ENCODE measurements around the gene GRIK3.

The GRIK3 gene

DNA sequence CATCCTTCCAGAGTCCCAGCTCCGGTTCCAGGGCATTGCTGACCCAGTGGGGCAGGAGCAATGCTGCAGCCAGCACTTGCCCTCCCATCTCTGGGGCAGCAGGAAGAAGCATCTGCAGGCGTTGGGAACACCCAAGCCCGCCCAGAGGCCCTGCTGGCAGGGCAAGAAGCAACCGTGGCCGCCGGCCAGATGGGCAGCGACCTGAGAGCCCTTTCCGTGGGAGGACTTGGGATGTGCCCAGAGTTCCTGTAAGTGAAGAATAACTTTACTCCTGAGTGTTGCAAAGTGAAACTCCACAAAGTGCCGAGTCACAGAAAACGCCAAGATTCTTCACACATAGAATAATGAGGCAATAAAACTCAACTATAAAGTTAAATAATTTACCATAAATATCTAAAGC, 46.0 kb downstream of the GRIK3 start:
- FAIRE-seq (no peak), DNase-seq (ENCODE audit: insufficient read length) (no peak)
- no peak for TF ChIP-seq POLR2A (IDR thresholded peaks at IDR 0.05; ENCODE audit: low read depth, low read length)
- TF ChIP-seq TAF1 (IDR thresholded peaks at IDR 0.05; ENCODE audit: borderline replicate concordance, low read depth, low read length) = no peak
- TF ChIP-seq POLR2AphosphoS5 (IDR thresholded peaks at IDR 0.05; ENCODE audit: low read depth, low read length) = no peak

DNA sequence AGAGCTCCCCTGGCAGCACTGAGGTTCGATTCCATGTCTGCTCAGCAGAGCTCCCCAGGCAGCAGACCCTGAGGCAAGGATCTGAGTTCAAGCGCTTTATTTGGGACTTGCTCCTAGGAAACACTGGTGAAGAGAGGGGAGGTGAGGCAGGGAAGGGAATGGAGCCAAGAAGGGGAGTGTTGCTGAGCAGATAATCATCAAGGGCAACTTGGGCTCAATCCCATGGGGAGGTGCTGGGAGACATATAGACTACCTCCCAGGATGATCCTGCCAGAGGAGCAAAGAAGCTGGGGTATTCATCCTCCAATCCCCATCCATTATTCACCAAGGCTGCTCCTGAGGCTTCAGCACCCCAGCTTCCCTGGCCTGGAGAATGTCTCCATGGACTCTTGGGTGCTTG, 47.0 kb downstream of the GRIK3 start:
- DNase-seq (ENCODE audit: insufficient read length) (no peak), FAIRE-seq (no peak)
- no peak for TF ChIP-seq TAF1 (IDR thresholded peaks at IDR 0.05; ENCODE audit: borderline replicate concordance, low read depth, low read length)
- no peak for TF ChIP-seq POLR2AphosphoS5 (IDR thresholded peaks at IDR 0.05; ENCODE audit: low read depth, low read length)
- no peak for TF ChIP-seq POLR2A (IDR thresholded peaks at IDR 0.05; ENCODE audit: low read depth, low read length)

DNA sequence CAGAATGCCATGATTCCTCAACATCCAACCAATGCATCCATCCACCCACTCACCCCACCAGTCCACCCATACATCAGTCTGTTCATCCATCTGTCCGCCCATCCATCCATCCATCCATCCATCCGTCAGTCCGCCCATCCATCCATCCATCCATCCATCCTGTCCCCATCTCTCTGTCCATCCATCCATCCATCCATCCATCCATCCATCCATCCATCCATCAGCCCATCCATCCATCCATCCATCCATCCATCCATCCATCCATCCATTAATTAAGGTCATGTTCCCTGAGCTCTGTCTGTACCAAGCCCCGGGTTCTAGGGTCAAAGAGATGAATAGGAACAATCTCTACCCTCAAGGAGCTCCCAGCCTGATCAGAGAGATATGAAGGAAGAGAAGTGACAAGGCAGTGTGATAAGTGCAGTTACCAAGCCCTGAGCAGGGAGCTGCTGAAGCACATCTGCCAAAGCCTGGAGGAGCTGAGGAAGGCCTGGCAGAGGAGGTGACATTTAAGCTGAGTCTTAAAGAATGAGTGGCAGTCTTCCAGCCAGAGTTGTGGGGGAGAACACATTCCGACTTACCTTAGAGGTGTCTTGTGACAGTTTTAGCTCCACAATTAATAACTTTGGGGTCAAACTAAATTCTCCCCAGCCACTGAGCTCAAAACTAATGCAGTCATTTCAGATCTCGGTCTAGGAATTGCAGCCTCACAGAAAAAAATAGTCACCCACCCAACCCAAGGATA, 47.9 kb downstream of the GRIK3 start:
- FAIRE-seq (no peak), DNase-seq (ENCODE audit: insufficient read length) (no peak)
- no peak for TF ChIP-seq POLR2AphosphoS5 (IDR thresholded peaks at IDR 0.05; ENCODE audit: low read depth, low read length)
- no peak for TF ChIP-seq POLR2A (IDR thresholded peaks at IDR 0.05; ENCODE audit: low read depth, low read length)
- no peak for TF ChIP-seq TAF1 (IDR thresholded peaks at IDR 0.05; ENCODE audit: borderline replicate concordance, low read depth, low read length)

DNA sequence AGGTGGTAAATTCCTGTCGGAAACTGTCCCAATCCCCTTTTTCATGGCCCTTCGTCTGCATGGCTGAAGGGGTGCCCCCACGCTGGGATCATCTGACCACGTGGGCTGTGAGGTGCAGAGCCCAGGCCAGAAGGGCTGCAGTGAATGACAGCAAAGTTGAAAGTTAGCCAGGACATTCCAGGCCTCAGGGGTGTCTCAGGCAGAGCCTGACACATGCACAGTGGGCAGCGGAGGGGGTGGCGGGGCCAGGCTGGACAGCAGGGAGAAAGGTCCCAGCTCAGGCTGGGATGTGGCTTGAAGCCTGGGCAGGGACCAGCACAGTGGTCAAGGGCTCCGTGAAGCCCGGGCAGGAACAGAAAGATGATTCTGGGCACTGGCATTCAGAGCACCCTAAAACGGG, 49.6 kb downstream of the GRIK3 start:
- FAIRE-seq (no peak), DNase-seq (ENCODE audit: insufficient read length) (no peak)
- TF ChIP-seq TAF1 (IDR thresholded peaks at IDR 0.05; ENCODE audit: borderline replicate concordance, low read depth, low read length) = no peak
- no peak for TF ChIP-seq POLR2A (IDR thresholded peaks at IDR 0.05; ENCODE audit: low read depth, low read length)
- TF ChIP-seq POLR2AphosphoS5 (IDR thresholded peaks at IDR 0.05; ENCODE audit: low read depth, low read length) = no peak

DNA sequence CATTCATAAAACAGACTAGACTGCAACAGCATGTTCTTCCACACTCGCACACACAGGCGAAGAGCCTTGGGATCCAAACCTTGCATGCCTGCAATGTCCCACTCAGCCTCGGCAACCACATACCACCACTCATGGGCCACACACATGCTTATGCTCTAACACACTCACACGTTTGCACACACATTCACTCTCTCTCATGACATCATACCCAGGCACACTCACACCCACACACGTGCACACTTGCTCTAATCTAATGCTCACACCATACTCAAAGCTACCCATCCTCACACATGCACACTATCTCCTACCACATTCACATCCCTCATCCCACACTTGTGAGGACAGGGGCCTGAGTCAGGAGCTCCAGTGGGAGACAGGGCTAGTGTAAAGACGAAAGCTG, 50.3 kb downstream of the GRIK3 start:
- FAIRE-seq (no peak), DNase-seq (ENCODE audit: insufficient read length) (no peak)
- TF ChIP-seq POLR2AphosphoS5 (IDR thresholded peaks at IDR 0.05; ENCODE audit: low read depth, low read length) = no peak
- TF ChIP-seq TAF1 (IDR thresholded peaks at IDR 0.05; ENCODE audit: borderline replicate concordance, low read depth, low read length) = no peak
- TF ChIP-seq POLR2A (IDR thresholded peaks at IDR 0.05; ENCODE audit: low read depth, low read length) = no peak

DNA sequence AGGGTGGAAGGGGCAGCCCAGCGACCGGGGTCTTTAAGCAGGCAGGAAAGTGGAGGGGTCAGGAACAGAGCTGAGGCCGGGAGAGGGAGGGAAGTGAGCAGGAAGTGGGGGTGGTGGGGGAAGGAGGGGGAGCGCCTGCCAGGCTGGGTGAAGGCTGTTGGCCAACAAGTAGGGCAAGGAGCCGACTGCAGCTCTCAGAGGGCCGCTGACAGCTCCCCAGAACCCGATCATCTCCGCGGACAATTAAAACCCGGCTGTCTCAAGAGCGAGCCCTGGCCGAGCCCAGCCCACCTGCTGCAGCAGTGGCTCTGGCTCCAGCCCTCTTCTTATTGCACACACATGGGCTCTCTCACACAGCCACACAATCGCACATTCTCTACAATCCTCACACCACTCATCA, 51.6 kb downstream of the GRIK3 start:
- DNase-seq (ENCODE audit: insufficient read length) = no peak
- no peak for TF ChIP-seq POLR2A (IDR thresholded peaks at IDR 0.05; ENCODE audit: low read depth, low read length)
- no peak for TF ChIP-seq TAF1 (IDR thresholded peaks at IDR 0.05; ENCODE audit: borderline replicate concordance, low read depth, low read length)
- TF ChIP-seq POLR2AphosphoS5 (IDR thresholded peaks at IDR 0.05; ENCODE audit: low read depth, low read length) = no peak
- FAIRE-seq = no peak

DNA sequence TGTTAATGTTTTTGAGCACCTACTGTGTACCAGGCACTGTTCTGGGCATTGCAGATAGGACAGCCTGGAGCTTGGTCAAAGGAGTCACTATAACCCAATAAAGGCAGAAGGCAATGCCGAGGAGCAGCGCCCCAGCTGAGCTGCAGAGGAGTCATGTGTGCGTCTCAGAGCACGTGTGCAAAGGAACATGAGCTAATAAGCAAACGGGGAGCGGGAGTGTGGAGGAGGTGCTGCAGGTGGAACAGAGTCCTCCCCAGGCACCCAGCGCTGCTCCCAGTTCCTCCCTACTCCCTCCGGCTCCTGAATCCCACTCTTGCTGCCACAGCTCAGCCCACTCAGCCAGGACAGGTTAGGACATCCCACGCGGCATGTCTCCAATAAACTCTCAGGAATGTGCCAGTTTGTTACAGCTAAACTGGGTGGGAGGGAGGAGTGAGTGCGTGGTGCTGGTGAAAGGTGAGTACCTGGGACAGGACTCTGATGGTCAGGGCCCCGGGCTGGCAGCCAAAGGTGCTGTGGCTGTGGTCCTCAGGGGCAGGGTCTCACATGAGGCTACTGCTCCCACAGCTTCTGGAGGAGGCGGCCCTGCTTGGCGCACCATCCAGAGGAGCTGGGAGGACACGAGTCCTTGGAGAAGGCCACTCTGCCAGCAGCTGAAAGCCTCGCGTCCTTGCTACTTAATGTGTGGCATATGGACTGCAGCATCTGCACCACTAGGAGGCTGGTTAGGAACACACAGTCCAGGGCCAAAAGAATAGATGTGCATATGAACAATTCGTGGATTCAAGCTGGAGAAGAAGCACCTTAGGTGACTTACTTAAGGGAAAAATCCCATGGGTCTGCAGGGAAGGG, 52.3 kb downstream of the GRIK3 start:
- DNase-seq (ENCODE audit: insufficient read length) (no peak), FAIRE-seq (no peak)
- no peak for TF ChIP-seq POLR2AphosphoS5 (IDR thresholded peaks at IDR 0.05; ENCODE audit: low read depth, low read length)
- no peak for TF ChIP-seq TAF1 (IDR thresholded peaks at IDR 0.05; ENCODE audit: borderline replicate concordance, low read depth, low read length)
- TF ChIP-seq POLR2A (IDR thresholded peaks at IDR 0.05; ENCODE audit: low read depth, low read length) = no peak

DNA sequence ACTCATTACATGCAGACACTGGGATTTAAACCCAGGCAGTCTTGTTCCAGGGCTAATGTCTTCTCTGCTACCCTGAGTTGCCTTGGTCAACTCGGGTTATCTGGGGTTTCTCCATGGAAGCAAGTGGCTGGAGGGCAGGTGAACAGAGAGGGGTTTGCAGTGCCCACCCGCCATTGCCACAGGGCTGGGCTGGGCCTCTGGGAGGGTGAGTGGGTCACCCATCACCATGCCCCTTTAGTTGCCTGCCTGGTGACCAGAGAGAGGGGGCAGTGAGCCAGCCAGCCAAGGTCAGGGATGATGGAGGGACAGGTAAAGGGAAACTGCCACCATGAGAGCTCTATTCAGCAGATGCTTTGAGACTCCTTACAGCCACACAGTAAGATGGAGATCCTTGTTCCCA, 53.2 kb downstream of the GRIK3 start:
- DNase-seq (ENCODE audit: insufficient read length) (no peak), FAIRE-seq (no peak)
- no peak for TF ChIP-seq POLR2A (IDR thresholded peaks at IDR 0.05; ENCODE audit: low read depth, low read length)
- no peak for TF ChIP-seq POLR2AphosphoS5 (IDR thresholded peaks at IDR 0.05; ENCODE audit: low read depth, low read length)
- TF ChIP-seq TAF1 (IDR thresholded peaks at IDR 0.05; ENCODE audit: borderline replicate concordance, low read depth, low read length) = no peak

DNA sequence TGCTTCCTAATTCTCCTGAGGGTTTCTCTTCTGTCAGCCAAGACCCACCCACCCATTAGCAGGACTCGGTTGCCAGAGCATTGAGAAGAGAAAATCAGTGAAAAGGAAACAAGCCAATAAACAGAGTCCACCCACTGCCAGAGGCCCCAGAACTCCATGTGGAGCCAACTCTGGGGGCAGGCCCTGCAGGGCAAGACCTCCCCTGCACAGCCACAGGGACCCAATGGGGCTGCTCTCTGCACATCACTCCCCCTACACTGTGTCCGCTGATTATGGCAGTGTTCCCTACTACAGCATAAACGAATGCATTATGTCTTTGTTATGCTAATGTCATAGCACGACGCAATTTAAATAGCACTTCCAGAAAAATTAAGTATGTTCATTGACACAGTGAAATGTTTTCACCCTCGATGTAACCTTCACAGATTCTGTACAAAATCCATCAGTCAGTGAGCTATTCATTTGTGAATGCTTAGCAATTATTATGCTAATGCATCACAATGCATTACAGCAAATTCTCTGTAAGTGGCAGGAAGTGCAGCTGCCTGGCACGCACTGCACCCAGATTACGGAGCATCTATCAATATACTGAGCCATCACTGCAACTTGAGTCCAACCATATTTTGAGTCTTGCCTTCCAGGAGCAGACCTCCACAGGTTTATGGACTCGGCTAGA, 56.4 kb downstream of the GRIK3 start:
- DNase-seq (ENCODE audit: insufficient read length) = no peak
- no peak for FAIRE-seq
- TF ChIP-seq POLR2AphosphoS5 (IDR thresholded peaks at IDR 0.05; ENCODE audit: low read depth, low read length) (no peak), POLR2A (IDR thresholded peaks at IDR 0.05; ENCODE audit: low read depth, low read length) (no peak), TAF1 (IDR thresholded peaks at IDR 0.05; ENCODE audit: borderline replicate concordance, low read depth, low read length) (no peak)

DNA sequence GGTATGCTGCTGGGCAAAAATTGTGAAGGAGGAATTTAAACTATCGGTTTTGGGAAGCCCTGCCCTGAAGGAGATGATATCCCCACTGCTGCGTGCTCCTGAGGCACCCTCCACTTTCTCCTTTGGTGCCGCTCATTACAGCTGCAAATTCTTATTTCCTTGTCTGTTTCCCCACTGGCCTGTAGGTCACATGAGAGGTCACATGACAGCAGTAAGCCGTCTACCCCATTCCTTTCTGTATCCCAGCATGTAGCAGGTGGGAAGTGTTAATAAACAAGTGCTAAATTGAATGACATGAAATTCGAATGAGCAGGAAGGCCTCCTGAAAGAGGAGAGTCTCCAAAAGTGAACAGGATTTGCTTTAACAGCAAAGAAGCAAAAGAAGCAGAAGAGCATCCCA, 58.7 kb downstream of the GRIK3 start:
- no peak for FAIRE-seq

DNA sequence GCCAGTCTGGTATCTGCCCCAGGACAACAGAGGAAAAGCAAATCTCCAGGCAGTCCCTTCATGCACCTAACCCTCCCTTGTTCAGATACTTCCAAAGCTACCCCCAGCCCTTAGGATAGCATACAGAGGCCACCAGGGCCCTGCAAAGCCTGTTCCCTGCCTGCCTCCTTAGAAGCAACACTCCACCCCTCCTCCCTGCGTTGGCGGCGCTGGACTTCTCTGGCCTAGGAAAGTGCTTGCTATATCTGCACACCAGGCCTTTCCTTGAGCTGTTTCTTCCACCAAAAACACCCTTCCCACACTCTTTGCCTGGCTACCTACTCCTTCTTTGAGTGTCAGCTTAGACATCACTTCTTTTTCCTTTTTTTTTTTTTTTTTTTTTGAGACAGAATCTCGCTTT, 61.3 kb downstream of the GRIK3 start:
- no peak for TF ChIP-seq POLR2AphosphoS5 (IDR thresholded peaks at IDR 0.05; ENCODE audit: low read depth, low read length)
- no peak for TF ChIP-seq TAF1 (IDR thresholded peaks at IDR 0.05; ENCODE audit: borderline replicate concordance, low read depth, low read length)
- TF ChIP-seq POLR2A (IDR thresholded peaks at IDR 0.05; ENCODE audit: low read depth, low read length) = no peak
- DNase-seq (ENCODE audit: insufficient read length) = no peak
- FAIRE-seq = no peak

More for the DNA sequence above, 58.7 kb downstream of the GRIK3 start:
- no peak for DNase-seq (ENCODE audit: insufficient read length)
- TF ChIP-seq POLR2A (IDR thresholded peaks at IDR 0.05; ENCODE audit: low read depth, low read length) (no peak), POLR2AphosphoS5 (IDR thresholded peaks at IDR 0.05; ENCODE audit: low read depth, low read length) (no peak), TAF1 (IDR thresholded peaks at IDR 0.05; ENCODE audit: borderline replicate concordance, low read depth, low read length) (no peak)

Data from GM12892 (cell line).